NCI-H1105 treated with DMSO at 0.1 percent for 48 hours (cell line): ENCODE measurements around the gene LCN2.
A peak's percentile ranks its signal among the peaks of the same experiment; 100 is the strongest.

Experiments
- DNase-seq: peaks from one replicate; lab custom pipeline; 2025; lab: John Stamatoyannopoulos, UW

The LCN2 gene

GRCh38 chr9:128150594-128151308, 1.5 kb downstream of the LCN2 start:
- no peak for DNase-seq

GRCh38 chr9:128151309-128152132, 2.3 kb downstream of the LCN2 start:
- DNase-seq: no peak

- no peak for DNase-seq
These were observed 3.1 kb downstream of the LCN2 start for GRCh38 chr9:128152133-128153059.

GRCh38 chr9:128153060-128153946, 4.0 kb downstream of the LCN2 start:
- DNase-seq: no peak

DNA sequence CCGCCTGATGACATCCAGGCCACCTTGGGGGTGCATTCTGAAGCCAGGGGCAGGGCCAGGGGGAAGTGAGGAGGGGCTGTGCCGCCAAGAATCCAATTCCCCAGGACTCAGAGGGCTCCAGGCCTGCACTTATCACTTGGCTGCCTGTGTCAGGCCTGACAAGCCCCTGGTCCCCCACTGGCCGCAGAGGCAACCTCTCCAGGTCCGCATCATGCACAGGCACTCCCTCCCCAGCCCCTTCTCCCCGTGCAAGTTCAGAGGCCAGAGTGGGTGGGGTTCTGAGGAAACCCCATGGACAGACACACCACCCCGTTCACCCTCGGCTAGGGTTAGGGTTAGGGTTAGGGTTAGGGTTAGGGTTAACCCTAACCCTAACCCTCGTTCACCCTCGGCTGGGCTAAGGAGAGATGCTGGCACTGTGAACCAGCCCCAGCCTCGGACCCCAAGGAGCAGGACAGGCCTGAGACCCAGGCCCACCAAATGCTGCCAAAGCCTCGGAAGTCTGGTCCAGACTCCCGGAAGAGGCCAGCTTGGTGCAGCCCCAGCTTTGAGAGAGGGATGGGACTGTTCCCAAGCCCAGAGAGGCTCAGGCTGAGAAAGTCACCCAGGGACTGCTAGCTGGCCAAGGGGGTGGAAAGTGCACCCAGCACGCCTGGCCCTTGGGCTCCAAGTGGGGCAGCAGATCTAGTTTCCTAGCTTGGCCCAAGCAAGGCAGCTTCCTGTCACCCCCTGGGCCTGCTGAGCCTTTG, 4.9 kb downstream of the LCN2 start:
- no peak for DNase-seq

DNA sequence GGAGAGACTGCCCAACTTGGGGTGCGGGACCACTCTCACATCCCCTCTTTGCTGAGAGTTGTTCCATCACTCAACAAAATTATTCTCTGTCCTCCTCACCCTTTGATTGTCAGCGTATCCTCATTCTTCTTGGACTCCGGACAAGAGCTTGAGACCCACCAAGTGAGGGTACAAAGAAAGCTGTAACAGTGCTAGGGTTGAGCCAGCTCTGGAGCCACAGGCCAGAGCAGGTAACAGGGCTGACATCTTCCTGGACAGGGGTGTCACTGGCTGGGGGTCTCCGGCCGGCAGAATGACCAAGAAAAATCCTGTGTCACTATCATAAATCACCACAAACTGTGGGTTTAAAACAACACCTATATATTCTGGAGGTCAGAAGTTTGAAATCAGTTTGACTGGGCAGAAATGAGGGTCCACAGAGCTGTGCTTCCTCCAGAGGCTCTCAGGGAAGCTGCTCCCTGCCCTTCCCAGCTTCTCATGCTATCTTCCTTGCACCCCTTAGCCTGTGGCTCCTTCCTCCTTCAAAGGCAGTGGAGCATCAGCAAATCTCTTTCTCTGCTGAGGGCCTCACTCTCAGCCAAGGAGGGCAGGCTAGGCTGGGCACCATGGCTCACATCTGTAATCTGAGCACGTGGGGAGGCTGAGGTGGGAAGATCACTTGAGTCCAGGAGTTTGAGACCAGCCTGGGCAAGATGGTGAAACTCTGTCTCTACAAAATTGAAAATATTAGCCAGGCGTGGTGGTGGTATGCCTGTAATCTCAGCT, 6.7 kb downstream of the LCN2 start:
- DNase-seq: no peak

- DNase-seq: no peak
These were observed 10.2 kb downstream of the LCN2 start for GRCh38 chr9:128159522-128159783.

DNA sequence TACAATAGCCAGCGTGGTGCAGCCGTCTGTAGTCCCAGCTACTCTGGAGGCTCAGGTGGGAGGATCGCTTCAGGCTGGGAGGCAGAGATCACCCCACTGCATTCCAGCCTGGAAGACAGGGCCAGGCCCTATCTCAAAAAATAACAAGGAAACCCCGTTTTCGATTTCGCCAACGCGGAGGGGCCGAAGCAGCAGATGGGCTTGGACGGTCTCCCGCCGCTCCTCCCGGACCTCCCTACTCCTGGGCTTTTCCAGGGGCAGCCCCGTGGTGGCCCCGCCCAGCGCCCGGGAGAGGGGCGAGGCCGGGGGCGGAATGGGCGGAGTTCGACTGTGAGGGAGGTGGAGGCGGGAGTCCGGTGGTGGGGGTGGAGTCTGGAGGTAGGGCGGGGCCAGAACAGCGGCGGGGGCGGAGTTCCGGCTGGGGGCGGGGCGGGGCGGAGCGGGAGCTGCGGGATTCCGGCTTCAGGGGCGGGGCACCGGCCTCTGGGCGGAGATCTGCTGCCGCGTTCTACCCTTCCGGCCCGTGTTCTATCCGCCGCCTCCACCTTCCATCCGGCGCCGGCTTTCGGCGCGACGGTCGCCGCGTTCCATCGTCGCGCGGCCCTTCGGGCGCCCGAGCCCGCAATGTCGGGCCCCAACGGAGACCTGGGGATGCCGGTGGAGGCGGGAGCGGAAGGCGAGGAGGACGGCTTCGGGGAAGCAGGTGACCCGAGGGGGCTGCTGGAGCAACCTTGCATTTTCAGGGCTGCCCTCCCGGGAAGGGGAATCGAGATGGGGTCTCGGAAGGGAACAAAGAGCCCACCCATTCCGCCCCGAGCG, 10.7 kb downstream of the LCN2 start, which contains the start of gene BBLN:
Gene BBLN, plus strand, starts transcription at position 482 of the 819 bp plus-strand sequence. Its CDS starts 143 bp downstream, at position 625.
- peak; percentile 83 for DNase-seq

GRCh38 chr9:128160603-128160987, 11.3 kb downstream of the LCN2 start:
- DNase-seq: peak; percentile 30

GRCh38 chr9:128161215-128161902, 12.1 kb downstream of the LCN2 start:
- DNase-seq: no peak

DNA sequence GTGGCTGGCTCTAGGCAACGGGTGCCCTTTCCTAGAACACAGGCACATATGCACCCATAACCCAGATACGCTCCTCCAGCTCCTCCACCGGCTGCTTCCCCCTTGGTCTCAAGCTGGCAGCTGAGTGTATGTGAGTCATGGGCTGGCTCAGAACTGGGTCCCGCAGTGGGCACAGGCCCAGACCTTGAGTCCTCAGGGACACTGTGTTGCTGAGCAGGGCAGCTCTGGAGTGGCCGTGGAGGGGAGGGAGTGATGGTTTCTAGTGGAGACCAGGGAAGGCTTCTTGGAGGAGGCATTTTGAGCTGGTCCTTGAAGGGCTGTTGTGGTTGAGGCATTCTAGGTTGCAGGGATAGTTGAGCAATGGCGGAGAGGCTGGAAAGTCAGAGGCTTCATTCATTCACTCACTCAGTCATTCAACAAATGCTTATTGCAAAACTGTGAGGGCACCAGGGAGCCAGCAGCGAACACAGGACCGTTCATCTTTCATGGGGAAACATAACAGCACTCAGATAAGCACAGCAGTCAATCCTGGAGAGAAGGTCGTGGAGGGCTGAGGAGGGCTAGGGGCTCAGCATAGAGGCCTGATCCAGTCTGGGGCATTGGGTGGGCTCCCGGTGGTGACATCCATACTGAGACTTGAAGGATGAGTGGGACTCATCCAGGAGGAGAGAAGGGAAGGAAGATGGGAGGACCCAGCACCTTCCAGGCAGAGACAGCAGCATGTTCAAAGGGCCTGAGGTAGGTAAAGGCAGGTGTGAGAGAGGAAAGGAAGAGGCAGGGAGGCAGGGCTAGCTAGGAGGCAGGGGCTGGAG, 13.2 kb downstream of the LCN2 start:
- DNase-seq: no peak

DNA sequence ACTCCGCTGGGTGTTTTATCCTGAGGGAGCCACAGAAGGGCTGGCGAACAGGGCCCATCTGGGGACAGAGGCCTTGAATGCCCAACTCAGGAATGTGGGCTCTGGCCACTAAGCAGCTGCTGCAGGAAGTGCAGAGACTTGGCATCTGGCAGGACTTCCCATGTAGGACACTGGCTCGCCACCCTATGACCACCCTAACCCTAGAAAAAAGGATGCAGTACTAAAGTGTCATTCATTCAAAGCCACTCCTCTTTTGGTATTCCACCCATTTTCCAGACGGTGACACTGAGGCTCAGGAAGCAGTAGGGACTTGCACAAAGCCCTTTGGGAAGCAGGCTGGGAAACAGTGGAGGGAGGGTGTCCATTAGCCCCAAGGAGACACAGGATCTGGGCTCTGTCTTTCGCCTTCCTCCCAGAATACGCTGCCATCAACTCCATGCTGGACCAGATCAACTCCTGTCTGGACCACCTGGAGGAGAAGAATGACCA, 13.8 kb downstream of the LCN2 start:
- no peak for DNase-seq

- no peak for DNase-seq
These were observed 14.5 kb downstream of the LCN2 start for GRCh38 chr9:128163523-128164306.

GRCh38 chr9:128164307-128164885, 15.1 kb downstream of the LCN2 start:
- no peak for DNase-seq

DNA sequence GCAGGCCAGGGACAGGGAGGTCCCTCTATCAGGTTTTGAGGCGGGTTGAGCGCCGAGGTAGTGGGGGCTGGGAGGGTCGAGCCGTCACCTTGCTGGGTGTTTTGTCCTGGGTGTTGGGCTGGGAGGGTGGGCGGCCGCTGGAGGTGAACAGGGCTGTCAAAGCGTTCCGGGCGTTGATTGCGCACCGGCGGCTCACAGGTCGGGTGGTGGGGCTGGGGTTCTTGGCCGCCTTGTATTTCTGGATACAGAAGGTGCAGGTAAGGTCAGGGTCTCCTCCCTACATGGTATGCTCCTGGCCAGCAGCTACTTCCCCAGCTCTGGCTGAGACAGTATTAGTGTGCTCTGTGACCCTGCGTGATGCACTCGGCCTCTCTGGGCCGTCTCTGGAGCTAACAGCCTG, 16.9 kb downstream of the LCN2 start:
- DNase-seq: no peak

DNA sequence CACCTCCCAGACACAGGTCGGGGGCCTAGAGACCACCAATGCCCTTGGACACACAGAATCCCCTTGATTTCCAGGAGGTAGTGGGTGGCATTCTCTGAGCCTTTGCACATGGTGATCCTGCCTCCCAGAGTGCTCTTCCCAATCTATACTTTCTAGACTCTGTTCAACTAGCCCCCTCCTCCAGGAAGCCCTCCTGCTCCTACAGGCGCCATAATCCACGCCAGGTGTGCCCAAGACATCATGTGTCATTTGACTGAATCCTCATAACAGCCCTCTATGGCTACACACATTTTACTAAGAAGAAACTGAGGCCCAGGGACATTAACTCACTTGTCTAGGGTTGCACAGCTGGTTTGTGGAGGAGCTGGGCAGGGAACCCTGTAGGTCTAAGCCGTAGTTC, 18.0 kb downstream of the LCN2 start:
- no peak for DNase-seq
